Skeletal muscle tissue (tissue), 4 donors: ENCODE results near the gene PCDH8. TPM values are rescaled to one million over a fixed set of nuclear protein-coding genes. Genes with fewer than 3 reads are reported as not detected.

Experiments
- H3K27ac ChIP-seq: one replicate; pipeline ENCODE4 v1.7.0; 2013; ENCODE audit warnings: mild to moderate bottlenecking, low read depth, low read length, inconsistent platforms
- H3K27me3 ChIP-seq, 3 donors: one replicate each; pipeline ENCODE4 v1.7.0; 2013; ENCODE audit warnings: low read length in 3 of 3; ENCODE audit not compliant: control insufficient read depth in 3 of 3, insufficient read depth in 3 of 3
- H3K36me3 ChIP-seq, 3 donors: one replicate each; pipeline ENCODE4 v1.7.0; 2013; ENCODE audit warnings: low read length in 3 of 3; ENCODE audit not compliant: control insufficient read depth in 3 of 3, insufficient read depth in 3 of 3
- H3K4me1 ChIP-seq, 3 donors: one replicate each; pipeline ENCODE4 v1.7.0; 2013; ENCODE audit warnings: low read length in 3 of 3, mild to moderate bottlenecking in 3 of 3; ENCODE audit not compliant: control insufficient read depth in 3 of 3, insufficient read depth in 3 of 3
- H3K4me3 ChIP-seq, 3 donors: one replicate each; pipeline ENCODE4 v1.7.0; 2013; ENCODE audit warnings: low read length in 3 of 3
- H3K9ac ChIP-seq, 3 donors: one replicate each; pipeline ENCODE4 v1.7.0; 2013; ENCODE audit warnings: low read length in 3 of 3, mild to moderate bottlenecking in 3 of 3, moderate library complexity in 2 of 3, low read depth in 1 of 3
- H3K9me3 ChIP-seq, 3 donors: one replicate each; pipeline ENCODE4 v1.7.0; 2013; ENCODE audit warnings: low read length in 3 of 3; ENCODE audit not compliant: control insufficient read depth in 3 of 3
- total RNA-seq: library from RNA; depleted of rRNA; stranded (reverse); fragments of >200 nt; gene quantifications from one replicate; pipeline ENCODE4 v1.2.3, GENCODE V29; 2014
- donor health status: Osteomylitis.

PCDH8 gene
- 3.1 TPM for total RNA-seq

GRCh38 chr13:52848455-52849195, at the start of gene PCDH8:
PCDH8 (minus strand) TSS chr13:52848640; CDS start chr13:52848436, 204 bp downstream.
- H3K36me3 ChIP-seq = no peaks in the 10 kb centered on the region
- H3K4me1 ChIP-seq = peaks cover 18 to 38% (median 20%) of the 10 kb centered on the region in 3 donors
- H3K9ac ChIP-seq = no peak within 1 kb of the TSS
- H3K27me3 ChIP-seq = peaks cover 60 to 71% (median 65%) of the 10 kb centered on the region in 3 donors
- peak within 1 kb of the TSS in 1 of 3 donors; percentile 29 for H3K4me3 ChIP-seq
- no peaks in the 10 kb centered on the region for H3K9me3 ChIP-seq
- H3K27ac ChIP-seq = no peak within 1 kb of the TSS

- no peak overlapping the region for H3K9ac ChIP-seq
- H3K4me1 ChIP-seq = no peaks in the 10 kb centered on the region
- peaks cover 0 to 4% (median 2%) of the 10 kb centered on the region in 3 donors for H3K27me3 ChIP-seq
- no peaks in the 10 kb centered on the region for H3K9me3 ChIP-seq
- H3K4me3 ChIP-seq = no peak overlapping the region
- no peak overlapping the region for H3K27ac ChIP-seq
- H3K36me3 ChIP-seq = no peaks in the 10 kb centered on the region
Observed at GRCh38 chr13:52896827-52897659, 48.6 kb upstream of the PCDH8 start.

- H3K4me3 ChIP-seq = no peak overlapping the region
- no peaks in the 10 kb centered on the region for H3K9me3 ChIP-seq
- no peaks in the 10 kb centered on the region for H3K4me1 ChIP-seq
- H3K9ac ChIP-seq = no peak overlapping the region
- no peaks in the 10 kb centered on the region for H3K36me3 ChIP-seq
- H3K27me3 ChIP-seq = peaks cover 0 to 4% (median 2%) of the 10 kb centered on the region in 3 donors
- no peak overlapping the region for H3K27ac ChIP-seq
Observed at GRCh38 chr13:52894413-52894812, 46.0 kb upstream of the PCDH8 start.

GRCh38 chr13:52892925-52893324, 44.5 kb upstream of the PCDH8 start:
- no peaks in the 10 kb centered on the region for H3K36me3 ChIP-seq
- no peaks in the 10 kb centered on the region for H3K4me1 ChIP-seq
- H3K9me3 ChIP-seq = no peaks in the 10 kb centered on the region
- no peak overlapping the region for H3K9ac ChIP-seq
- peaks cover 0 to 4% (median 2%) of the 10 kb centered on the region in 3 donors for H3K27me3 ChIP-seq
- no peak overlapping the region for H3K4me3 ChIP-seq
- no peak overlapping the region for H3K27ac ChIP-seq

- no peak overlapping the region for H3K27ac ChIP-seq
Observed at GRCh38 chr13:52891706-52892105, 43.3 kb upstream of the PCDH8 start.

GRCh38 chr13:52887165-52887564, 38.7 kb upstream of the PCDH8 start:
- Histone ChIP-seq H3K36me3 (no peaks in the 10 kb centered on the region), H3K9me3 (no peaks in the 10 kb centered on the region), H3K4me1 (no peaks in the 10 kb centered on the region), H3K27me3 (no peaks in the 10 kb centered on the region), H3K4me3 (no peak overlapping the region), H3K27ac (no peak overlapping the region), H3K9ac (no peak overlapping the region)

More at GRCh38 chr13:52891706-52892105, 43.3 kb upstream of the PCDH8 start:
- Histone ChIP-seq H3K4me3 (no peak overlapping the region), H3K9me3 (no peaks in the 10 kb centered on the region), H3K9ac (no peak overlapping the region), H3K27me3 (peaks cover 0 to 4% (median 2%) of the 10 kb centered on the region in 3 donors), H3K36me3 (no peaks in the 10 kb centered on the region), H3K4me1 (no peaks in the 10 kb centered on the region)

- Histone ChIP-seq H3K36me3 (no peaks in the 10 kb centered on the region), H3K27me3 (no peaks in the 10 kb centered on the region), H3K27ac (no peak overlapping the region), H3K4me3 (no peak overlapping the region), H3K4me1 (no peaks in the 10 kb centered on the region), H3K9me3 (no peaks in the 10 kb centered on the region), H3K9ac (no peak overlapping the region)
Observed at GRCh38 chr13:52885141-52885540, 36.7 kb upstream of the PCDH8 start.

GRCh38 chr13:52884429-52885010, 36.1 kb upstream of the PCDH8 start:
- H3K36me3 ChIP-seq = no peaks in the 10 kb centered on the region
- no peak overlapping the region for H3K9ac ChIP-seq
- H3K27me3 ChIP-seq = no peaks in the 10 kb centered on the region
- no peaks in the 10 kb centered on the region for H3K9me3 ChIP-seq
- no peak overlapping the region for H3K27ac ChIP-seq
- no peak overlapping the region for H3K4me3 ChIP-seq
- H3K4me1 ChIP-seq = no peaks in the 10 kb centered on the region

- Histone ChIP-seq H3K4me1 (no peaks in the 10 kb centered on the region), H3K4me3 (no peak overlapping the region), H3K27ac (no peak overlapping the region), H3K9me3 (no peaks in the 10 kb centered on the region), H3K36me3 (no peaks in the 10 kb centered on the region), H3K27me3 (no peaks in the 10 kb centered on the region), H3K9ac (no peak overlapping the region)
Observed at GRCh38 chr13:52882785-52883184, 34.3 kb upstream of the PCDH8 start.
